Thyroid gland (tissue), 4 donors: Measurements from ENCODE around the gene RTN1. TPM values are rescaled to one million over a fixed set of nuclear protein-coding genes. Genes with fewer than 3 reads are reported as not detected.

Source experiments
- DNase-seq, 2 donors: peaks; one replicate each; pipeline ENCODE4 v3.0.0-alpha.2; 2019
- H3K27ac ChIP-seq, 3 donors: fragments of 200-600 bp; sonication (generic); 1 replicate in 2 of 3; 2 replicates in 1 of 3; pipeline ENCODE4 v1.5.1; 2016 to 2019; ENCODE audit warnings: mild to moderate bottlenecking in 1 of 3, moderate library complexity in 1 of 3
- H3K27me3 ChIP-seq: fragments of 200-600 bp; sonication (generic); one replicate; pipeline ENCODE4 v1.5.1; 2019
- H3K36me3 ChIP-seq, 2 donors: fragments of 200-600 bp; sonication (generic); one replicate each; pipeline ENCODE4 v1.5.1; 2016 to 2019
- H3K4me1 ChIP-seq, 2 donors: fragments of 200-600 bp; sonication (generic); one replicate each; pipeline ENCODE4 v1.5.1; 2017 to 2019
- H3K4me3 ChIP-seq, 3 donors: fragments of 200-600 bp; sonication (generic); replicated peaks in 1 of 3; 1 replicate in 2 of 3; 2 replicates in 1 of 3; pipeline ENCODE4 v1.5.1; 2016; ENCODE audit warnings: mild to moderate bottlenecking in 1 of 3
- H3K9me3 ChIP-seq: fragments of 200-600 bp; sonication (generic); one replicate; pipeline ENCODE4 v1.5.1; 2017
- POLR2A ChIP-seq, 2 donors: fragments of 450-650 bp; IDR thresholded peaks; one replicate each; pipeline ENCODE4 v1.6.1; 2017; ENCODE audit warnings: antibody characterized with exemption in 2 of 2, mild to moderate bottlenecking in 2 of 2, moderate library complexity in 1 of 2
- WGBS, 2 donors: methylation state at CpG; one replicate each; pipeline ENCODE4 v1.1.5; 2017; 5-methylcytosine and 5-hydroxymethylcytosine counted together
- intact Hi-C: fragments of 100-400 bp; cut with DNase I; formaldehyde crosslinking; loops from one replicate; pipeline ENCODE4 v1.15.1; 2023
- total RNA-seq, 4 donors: library from RNA; depleted of rRNA; stranded (reverse); fragments of >200 nt; gene quantifications; one replicate each; pipeline ENCODE4 v1.2.3, GENCODE V29; 2016
- TF ChIP-seq, protein P1 (sequence below), 6 experiments: fragments of 200-600 bp in 3 of 6; fragments of 450-650 bp in 3 of 6; sonication (generic) in 3 of 6; IDR thresholded peaks; one replicate each; pipeline ENCODE4 v1.5.1; 2016 to 2019; ENCODE audit warnings: antibody characterized with exemption in 6 of 6, mild to moderate bottlenecking in 2 of 6, inconsistent platforms in 1 of 6, moderate library complexity in 1 of 6

Gene RTN1
- total RNA-seq, 4 donors from 2014 or later: 3.8 to 20.8 (median 9.6) TPM

DNA sequence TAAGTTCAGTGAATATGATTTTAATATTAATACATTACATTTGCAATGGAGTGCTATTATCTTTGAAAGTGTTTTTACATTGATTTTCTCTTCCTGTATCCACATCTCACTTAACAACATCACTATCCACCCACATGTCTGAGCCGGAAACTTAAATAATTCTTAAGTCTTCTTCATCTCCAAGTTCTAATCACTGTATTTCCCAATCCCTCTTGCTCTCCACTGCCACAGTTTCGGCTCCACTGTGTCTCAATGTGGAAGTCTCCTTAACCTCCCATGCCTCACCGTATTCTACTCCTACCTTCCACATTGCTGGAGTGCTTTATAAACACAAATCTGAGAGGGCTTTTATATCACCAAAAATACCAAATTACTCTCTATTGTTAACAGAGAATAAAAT, 25.3 kb downstream of the RTN1 start:
- TF ChIP-seq, protein P1, sequence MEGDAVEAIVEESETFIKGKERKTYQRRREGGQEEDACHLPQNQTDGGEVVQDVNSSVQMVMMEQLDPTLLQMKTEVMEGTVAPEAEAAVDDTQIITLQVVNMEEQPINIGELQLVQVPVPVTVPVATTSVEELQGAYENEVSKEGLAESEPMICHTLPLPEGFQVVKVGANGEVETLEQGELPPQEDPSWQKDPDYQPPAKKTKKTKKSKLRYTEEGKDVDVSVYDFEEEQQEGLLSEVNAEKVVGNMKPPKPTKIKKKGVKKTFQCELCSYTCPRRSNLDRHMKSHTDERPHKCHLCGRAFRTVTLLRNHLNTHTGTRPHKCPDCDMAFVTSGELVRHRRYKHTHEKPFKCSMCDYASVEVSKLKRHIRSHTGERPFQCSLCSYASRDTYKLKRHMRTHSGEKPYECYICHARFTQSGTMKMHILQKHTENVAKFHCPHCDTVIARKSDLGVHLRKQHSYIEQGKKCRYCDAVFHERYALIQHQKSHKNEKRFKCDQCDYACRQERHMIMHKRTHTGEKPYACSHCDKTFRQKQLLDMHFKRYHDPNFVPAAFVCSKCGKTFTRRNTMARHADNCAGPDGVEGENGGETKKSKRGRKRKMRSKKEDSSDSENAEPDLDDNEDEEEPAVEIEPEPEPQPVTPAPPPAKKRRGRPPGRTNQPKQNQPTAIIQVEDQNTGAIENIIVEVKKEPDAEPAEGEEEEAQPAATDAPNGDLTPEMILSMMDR (IDR thresholded peaks at IDR 0.05): no peak
- TF ChIP-seq POLR2A (IDR thresholded peaks at IDR 0.05): no peak
- Histone ChIP-seq H3K36me3 (no peaks in the 10 kb centered on the region), H3K4me3 (no peak overlapping the region), H3K9me3 (no peaks in the 10 kb centered on the region), H3K4me1 (no peaks in the 10 kb centered on the region), H3K27ac (no peak overlapping the region), H3K27me3 (no peaks in the 10 kb centered on the region)
- DNase-seq: no peak
- intact Hi-C loops: no loop called here
- 70 to 90% methylated on average over 3 of the region's 3 CpGs for WGBS, 2 donors

DNA sequence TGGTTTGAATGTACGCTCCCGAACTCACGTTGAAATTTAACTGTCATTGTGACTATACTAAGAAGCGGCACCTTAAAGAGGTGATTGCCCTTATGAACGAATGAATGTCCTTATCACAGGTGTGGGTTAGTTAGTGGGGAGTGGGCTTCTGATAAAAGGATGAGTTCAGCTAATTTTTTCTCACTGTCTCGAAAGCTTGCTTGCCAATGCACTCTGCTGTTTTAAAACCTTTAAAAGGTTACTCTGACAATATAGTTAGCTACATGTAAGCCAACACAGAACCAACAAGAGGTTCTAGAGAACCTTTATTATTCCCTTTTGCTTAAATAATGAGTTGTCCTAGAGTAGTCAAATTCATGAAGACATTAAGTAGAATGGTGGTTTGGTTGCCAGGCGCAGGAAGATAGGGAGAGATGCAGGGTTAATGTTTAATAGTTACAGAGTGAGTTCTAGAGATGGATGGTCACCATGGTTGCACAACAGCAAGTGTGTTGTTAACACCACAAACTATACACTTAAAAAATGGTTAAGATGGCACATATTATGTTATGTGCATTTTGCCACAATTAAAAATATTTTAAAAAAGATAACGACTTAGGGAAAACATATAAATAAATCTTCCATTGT, 26.3 kb downstream of the RTN1 start:
- Histone ChIP-seq H3K4me3 (no peak overlapping the region), H3K27me3 (no peaks in the 10 kb centered on the region), H3K4me1 (no peaks in the 10 kb centered on the region), H3K36me3 (no peaks in the 10 kb centered on the region), H3K27ac (no peak overlapping the region), H3K9me3 (no peaks in the 10 kb centered on the region)
- TF ChIP-seq, protein P1 (IDR thresholded peaks at IDR 0.05): no peak
- no peak for TF ChIP-seq POLR2A (IDR thresholded peaks at IDR 0.05)
- 91 to 92% methylated on average over 8 of the region's 8 CpGs for WGBS, 2 donors
- intact Hi-C loops: no loop called here
- DNase-seq: no peak

- intact Hi-C loops: no loop called here
- WGBS, 2 donors: 81 to 90% methylated on average over 3 of the region's 3 CpGs
Observed at GRCh38 chr14:59836116-59836515, 34.5 kb downstream of the RTN1 start.

DNA sequence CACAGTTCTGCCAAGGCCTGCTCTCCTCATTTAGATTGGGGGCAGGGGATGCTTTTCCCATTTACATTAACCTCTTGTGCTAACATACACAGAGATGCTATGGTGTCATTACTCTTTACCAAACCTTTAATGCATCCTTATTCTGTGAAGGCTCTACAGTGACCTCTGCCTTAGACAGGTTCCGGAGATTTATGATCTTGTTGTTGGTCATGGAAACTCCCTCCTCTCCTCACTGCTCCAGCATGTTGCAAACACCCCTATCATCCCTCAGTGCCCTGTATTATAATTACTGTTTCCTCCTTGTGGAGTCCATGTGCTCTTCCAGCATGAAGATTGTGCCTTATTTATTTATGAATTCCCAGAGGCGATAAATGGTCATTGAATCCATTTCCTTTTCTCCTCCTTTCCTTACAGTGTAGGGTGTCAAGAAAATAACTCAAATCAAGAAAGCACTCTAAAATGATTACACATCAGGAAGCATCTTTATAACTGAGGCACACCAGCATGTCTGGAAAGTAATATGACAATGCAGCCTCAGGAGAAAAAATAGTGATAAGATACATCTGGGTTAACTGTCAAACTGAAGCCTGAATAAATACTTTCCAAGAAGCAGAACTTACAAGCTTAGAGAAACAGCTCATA, 37.8 kb downstream of the RTN1 start:
- intact Hi-C loops: no loop called here
- no peak for DNase-seq
- no peaks in the 10 kb centered on the region for H3K36me3 ChIP-seq
- no peaks in the 10 kb centered on the region for H3K9me3 ChIP-seq
- no peak overlapping the region for H3K4me3 ChIP-seq
- 92 to 94% methylated on average over 2 of the region's 2 CpGs for WGBS, 2 donors
- no peaks in the 10 kb centered on the region for H3K4me1 ChIP-seq
- H3K27me3 ChIP-seq: no peaks in the 10 kb centered on the region
- TF ChIP-seq, protein P1 (IDR thresholded peaks at IDR 0.05): no peak
- TF ChIP-seq POLR2A (IDR thresholded peaks at IDR 0.05): no peak
- H3K27ac ChIP-seq: no peak overlapping the region

More at GRCh38 chr14:59836116-59836515, 34.5 kb downstream of the RTN1 start:
- no peak for TF ChIP-seq POLR2A (IDR thresholded peaks at IDR 0.05)
- TF ChIP-seq, protein P1 (IDR thresholded peaks at IDR 0.05): no peak
- Histone ChIP-seq H3K4me3 (no peak overlapping the region), H3K27ac (no peak overlapping the region), H3K4me1 (no peaks in the 10 kb centered on the region), H3K36me3 (no peaks in the 10 kb centered on the region), H3K9me3 (no peaks in the 10 kb centered on the region), H3K27me3 (no peaks in the 10 kb centered on the region)
- DNase-seq: no peak

DNA sequence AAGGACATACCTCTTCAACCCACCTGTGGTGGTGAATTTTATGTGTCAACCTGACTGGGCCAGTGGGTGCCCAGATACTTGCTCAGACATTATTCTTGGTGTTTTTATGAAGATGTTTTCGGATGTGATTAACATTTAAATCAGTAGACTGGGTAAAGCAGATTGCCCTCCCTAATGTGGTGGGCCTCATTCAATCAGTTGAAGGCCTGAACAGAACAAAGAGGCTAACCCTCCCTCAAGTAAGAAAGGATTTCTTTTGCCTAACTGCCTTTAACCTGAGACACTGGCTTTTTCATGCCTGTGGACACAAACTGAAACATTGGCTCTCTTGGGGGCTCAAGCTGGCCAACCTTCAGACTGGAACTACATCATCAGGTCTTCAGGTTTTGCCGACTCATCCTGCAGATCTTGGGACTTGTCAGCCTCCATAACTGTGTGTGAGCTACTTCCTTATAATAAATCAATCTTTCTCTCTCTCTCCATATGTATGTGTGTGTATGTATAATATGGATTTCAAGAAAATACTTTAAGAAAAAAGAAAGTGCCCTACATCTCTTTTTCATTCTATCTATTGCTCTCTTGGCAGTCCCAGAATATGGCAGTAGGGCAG, 39.4 kb downstream of the RTN1 start:
- intact Hi-C loops: no loop called here
- H3K4me3 ChIP-seq: no peak overlapping the region
- TF ChIP-seq, protein P1 (IDR thresholded peaks at IDR 0.05): no peak
- no peak for TF ChIP-seq POLR2A (IDR thresholded peaks at IDR 0.05)
- H3K27me3 ChIP-seq: no peaks in the 10 kb centered on the region
- H3K9me3 ChIP-seq: no peaks in the 10 kb centered on the region
- H3K4me1 ChIP-seq: no peaks in the 10 kb centered on the region
- no peaks in the 10 kb centered on the region for H3K36me3 ChIP-seq
- no peak overlapping the region for H3K27ac ChIP-seq
- 85 to 95% methylated on average over 2 of the region's 2 CpGs for WGBS, 2 donors
- DNase-seq: no peak
